CD4-positive, alpha-beta T cell treated with Interleukin-15 for 4 hours (primary cell): Measurements from ENCODE around the gene GPX3.

ENCODE experiments used
- DNase-seq: peaks from one replicate; pipeline ENCODE4 v3.0.0-alpha.2; 2020; ENCODE audit warnings: low spot score

The GPX3 gene, protein sequence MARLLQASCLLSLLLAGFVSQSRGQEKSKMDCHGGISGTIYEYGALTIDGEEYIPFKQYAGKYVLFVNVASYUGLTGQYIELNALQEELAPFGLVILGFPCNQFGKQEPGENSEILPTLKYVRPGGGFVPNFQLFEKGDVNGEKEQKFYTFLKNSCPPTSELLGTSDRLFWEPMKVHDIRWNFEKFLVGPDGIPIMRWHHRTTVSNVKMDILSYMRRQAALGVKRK

DNA sequence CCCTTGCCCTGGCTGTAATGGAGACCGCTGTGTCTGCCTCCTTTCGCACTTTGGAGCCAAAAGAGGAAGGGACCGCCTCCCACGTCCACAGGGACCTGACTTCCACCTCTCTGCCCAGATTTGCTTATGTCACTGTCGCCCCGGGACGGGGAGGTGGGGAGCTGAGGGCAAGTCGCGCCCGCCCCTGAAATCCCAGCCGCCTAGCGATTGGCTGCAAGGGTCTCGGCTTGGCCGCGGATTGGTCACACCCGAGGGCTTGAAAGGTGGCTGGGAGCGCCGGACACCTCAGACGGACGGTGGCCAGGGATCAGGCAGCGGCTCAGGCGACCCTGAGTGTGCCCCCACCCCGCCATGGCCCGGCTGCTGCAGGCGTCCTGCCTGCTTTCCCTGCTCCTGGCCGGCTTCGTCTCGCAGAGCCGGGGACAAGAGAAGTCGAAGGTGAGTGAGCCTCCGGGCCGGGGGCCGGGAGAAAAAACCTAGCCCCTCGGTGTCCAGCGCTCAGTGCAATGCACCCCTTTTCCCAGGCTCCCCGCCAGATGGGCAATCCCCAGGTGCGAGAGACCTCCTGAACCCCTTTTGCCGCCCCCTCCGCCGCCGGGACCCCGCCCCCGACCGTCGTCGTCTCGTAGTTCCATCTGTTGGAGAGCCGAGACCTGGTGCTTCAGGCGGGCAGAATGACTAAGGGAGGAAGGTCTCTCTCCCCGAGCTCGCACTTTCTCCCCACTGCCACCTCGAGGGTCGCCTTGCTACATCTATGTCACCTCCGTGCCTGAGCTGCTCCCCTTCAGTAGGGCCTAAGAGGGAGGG lies at the start of gene GPX3:
TSS of gene GPX3 (plus strand) at position 288 of the 807 bp plus-strand sequence. CDS start at position 352, 64 bp downstream.
- DNase-seq = peak; percentile 26

DNA sequence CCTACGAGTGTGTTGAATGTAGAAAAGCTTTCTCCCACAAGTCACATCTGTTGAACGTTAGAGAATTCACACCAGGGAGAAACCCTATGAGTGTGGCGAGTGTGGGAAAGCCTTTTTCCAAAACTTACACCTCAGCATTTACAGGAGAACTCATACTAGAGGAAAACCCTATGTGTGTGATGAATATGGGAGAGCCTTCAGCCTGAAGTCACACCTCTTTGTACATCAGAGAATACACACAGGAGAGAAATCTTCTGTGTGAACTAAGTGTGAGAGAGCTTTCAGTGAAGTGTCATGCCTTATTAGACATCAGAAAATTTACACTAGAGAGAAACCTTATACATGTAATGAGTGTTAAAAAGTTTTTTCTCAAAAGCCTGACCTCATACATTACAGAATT lies 41.8 kb upstream of the GPX3 start:
- no peak for DNase-seq

DNA sequence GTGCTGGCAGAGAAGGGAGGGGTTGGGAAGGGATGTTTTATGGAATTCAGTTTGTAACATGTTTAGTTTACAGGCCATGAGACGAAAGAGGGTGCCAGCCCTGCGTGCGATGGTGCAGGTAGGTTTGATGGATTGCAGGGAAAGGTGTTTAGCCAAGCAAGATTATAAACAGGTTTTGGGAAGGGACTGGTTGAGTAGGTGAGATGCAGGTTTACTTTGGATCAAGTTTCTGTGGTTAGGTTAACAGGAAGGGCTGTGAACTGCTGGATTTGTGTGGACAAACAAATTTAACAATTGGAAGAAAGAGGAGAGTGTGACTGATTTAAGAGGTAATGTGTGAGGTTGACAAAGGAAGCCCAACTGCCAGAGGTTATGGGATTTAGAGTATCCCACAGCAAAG lies 32.6 kb upstream of the GPX3 start:
- no peak for DNase-seq

DNA sequence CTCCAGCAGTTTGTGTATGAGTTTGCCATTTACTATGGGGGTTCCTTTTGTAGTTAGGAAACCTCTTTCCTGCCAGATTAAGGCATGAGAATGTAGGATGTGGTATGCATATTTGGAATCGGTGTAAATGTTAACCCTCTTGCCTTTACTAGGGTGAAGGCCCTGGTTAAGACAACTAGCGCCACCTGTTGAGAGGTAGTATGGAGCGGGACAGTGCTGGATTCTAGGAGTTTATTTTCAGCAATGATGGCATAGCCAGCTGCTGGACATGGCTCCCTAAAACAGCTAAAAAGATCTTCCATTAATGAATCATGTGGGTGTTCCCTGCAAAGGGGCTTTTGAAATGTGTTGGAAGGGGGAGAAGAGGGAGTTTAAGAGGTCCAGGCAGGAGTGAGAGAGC lies 30.7 kb upstream of the GPX3 start:
- no peak for DNase-seq

DNA sequence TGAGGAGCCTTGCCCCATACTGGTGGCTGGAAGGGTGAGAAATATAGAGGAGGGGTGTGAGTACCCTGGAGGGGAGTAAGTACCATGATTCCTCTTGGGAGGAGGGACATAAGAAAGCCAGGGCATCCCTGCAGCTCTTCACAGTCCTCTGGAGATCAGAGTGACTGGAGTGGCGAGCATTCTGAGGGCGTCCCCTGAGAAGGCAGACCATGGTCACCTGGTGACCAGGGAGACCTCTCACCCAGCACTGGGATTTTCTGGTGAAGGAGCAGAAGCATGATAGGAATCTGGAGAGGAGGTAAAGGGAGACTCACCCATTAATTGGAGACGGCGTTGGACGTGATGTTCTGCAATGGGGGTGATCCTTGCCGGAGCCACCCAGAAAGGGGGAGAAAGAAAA lies 27.7 kb upstream of the GPX3 start:
- no peak for DNase-seq

DNA sequence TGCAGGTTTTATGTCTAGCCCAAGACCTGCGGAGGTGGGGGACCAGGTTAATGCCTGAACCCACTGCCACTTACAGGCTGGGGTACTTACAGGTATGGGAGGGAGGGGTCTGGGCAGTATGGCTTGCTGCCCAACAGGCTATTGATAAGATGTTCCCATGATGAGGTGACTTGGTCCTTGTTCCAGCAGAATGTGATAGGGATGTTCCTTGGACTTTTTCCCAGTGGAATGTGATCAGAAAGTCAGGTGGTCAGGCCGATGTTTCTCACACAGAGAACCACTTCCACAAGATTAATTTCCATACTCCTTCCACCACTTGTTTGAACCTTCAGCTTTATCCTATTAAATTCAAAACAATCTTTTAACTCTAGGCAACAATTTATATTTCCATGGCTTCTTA lies 27.0 kb upstream of the GPX3 start:
- DNase-seq = no peak

DNA sequence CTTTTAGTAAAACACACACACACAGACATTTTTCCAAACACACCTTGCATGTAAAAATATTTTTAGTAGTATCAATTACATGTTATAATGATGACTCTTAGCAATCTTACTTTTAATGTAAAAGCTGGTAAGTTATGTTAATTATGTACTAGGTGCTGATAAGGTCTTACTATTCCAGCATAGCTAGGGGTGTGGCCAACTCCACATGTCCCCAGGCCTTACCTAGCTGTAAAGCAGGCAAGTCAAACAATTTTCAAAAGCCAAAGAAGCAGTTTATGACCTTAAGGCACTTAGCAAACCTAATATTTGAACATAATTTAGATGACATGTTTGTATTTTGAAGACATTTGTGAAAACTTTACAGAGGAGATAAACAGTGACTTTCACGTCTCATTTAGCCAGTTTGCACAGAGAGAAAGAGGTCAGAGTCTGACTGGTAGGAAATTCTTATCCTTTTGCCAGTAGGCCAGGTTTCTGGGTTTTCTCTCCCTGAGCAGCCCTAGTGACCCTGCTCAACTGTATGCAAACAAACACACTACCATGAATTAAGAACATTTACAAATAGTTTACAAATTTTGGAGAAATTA lies 26.5 kb upstream of the GPX3 start:
- no peak for DNase-seq

DNA sequence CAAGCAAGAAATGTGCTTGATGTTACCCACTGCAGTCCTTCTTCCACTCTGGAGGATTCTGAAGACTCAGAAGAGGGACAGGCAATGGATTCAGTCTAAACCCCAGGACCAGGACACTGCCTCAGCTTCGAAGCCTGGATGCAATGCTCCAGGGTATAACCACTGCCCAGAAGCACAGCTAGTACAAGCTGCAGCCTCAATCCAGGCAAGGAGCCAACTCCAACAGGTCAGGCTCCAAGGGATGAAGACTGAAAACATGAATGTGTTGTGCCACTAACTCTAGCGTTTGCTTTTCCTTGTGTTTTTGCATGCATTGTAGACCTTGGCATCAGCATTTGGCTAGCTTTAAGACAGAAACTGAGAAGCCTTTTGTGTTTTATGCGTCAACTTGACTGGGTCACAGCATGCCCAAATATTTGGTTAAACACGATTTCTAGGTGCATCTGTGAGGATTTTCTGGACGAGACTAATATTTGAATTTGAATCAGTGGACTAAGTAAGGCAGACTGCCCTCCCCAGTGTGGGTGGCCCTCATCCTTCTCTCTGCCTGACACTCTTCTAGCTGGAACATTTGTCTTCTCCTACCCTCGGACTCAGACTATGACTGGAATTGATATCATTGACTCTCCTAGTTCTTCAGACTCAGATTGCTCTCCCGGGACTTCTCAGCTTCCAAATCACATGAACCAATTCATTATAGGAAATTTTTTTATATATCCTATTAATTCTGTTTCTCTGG lies 20.5 kb upstream of the GPX3 start:
- DNase-seq = no peak

- DNase-seq = no peak
Measured at GRCh38 chr5:151001436-151001835, 19.0 kb upstream of the GPX3 start.

GRCh38 chr5:151002250-151002649 lies 18.1 kb upstream of the GPX3 start:
- DNase-seq = no peak

GRCh38 chr5:151002681-151003502 lies 17.5 kb upstream of the GPX3 start:
- DNase-seq = no peak

GRCh38 chr5:151003503-151003860 lies 16.9 kb upstream of the GPX3 start:
- no peak for DNase-seq

GRCh38 chr5:151004499-151004898 lies 15.9 kb upstream of the GPX3 start:
- DNase-seq = no peak

DNA sequence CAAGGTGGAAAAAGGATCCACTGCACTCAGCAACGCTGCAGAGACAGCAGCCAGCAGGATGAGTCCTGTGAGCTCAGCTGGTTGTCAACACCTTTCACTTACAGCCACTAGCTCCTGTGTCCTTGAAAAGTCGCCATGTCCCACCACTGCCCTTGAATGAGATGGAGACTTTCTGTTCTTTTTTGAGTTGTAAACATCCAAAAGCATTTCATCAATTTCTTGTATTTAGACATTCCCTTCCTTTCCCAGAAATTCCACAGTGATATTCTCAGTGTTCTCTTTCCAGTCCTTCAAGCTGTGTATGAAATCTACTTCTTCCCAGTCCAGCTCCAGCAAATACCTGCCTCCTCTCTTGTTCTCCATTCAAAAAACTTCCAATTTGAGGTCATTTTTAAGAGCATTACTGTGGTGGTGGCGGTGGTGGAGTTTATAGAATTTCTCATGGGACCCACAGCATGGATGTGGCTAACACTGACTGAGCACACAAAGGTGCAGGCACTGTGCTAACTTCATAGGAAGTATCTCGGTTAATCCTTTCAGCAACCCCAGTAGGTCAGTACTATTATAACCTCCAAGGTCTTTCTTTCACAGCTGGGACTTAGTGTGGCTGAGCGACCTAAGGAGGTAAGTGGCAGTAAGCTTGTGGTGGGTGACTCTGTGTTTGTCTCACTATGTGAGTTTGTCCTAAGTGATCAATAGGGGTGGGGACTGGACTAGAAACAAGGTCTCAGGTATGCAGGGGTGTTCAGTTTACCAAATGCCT lies 15.0 kb upstream of the GPX3 start:
- no peak for DNase-seq

- no peak for DNase-seq
Measured at GRCh38 chr5:151005950-151006576, 14.3 kb upstream of the GPX3 start.

- no peak for DNase-seq
Measured at GRCh38 chr5:151006704-151007334, 13.6 kb upstream of the GPX3 start.

DNA sequence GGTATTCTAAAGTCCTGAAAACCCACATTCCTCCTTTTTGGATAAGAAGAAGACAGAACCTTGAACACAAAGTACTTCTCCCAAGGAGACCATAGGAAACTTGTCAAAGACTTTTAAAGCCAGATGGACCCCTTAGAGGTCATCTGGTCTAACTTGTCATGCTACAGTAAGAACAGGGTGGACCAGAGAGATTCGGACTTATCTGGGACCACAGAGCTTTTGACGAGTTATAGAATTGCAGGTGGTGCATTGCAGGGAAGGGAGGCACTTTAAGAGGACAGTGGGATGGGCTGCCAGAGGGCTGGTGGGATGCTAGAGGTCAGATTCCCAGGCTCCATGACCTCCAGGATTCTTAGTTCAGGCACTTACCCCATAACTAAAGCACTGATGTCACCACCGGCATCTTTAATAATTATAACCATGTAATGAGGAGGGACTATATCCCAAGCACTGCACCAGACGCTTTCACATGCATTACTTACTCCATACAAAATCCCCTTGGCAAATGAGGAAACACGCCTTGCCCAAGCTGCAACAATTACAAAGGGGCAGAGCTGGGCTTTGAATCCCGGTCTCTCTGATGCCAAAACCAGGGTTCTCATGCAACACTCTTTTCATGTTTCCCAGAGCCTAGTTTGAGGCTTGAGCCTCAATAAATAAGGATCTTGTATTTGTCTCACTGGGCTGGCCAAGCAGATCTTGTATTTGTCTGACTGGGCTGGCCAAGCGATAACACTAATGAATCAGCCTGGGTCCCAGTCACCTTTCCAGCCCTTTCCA lies 12.8 kb upstream of the GPX3 start:
- no peak for DNase-seq

GRCh38 chr5:151008210-151008491 lies 12.2 kb upstream of the GPX3 start:
- DNase-seq = no peak

DNA sequence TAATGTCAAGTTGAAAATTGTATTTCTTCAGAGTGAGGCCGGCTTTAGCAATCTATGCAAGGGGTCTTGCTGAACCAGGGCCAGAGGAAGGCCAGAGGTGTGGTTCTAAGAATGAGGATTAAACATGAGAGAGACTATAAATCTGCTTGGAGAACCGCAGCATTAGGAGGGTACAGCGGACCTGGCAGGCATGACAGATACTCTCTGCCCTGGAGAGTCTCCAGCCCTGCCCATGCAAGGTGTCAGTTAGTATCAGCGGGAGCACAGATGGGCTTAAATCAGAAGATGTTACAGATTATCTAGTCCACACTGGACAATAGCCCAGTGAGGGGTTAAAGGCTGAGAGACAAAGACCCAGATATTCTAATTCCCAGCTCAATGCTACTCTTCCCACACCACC lies 11.5 kb upstream of the GPX3 start:
- no peak for DNase-seq

DNA sequence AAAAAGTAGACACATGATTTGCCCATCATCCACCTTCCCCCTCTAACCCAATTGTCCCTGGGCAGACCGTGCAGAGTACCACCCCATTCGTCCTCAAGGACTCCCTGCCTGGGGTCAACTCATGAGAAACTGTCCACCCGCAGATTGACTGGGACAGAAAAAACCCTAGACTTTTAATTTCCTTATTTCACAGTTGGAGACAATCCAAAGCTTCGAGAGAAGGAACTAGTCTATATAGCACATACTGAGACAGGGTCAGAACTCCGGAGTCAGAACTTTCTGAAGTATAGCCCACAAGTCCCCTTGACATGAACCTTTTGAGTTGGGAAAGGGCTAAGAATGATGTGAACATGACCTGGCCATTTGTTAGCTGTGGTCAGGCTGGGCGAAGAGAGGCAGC lies 7.5 kb upstream of the GPX3 start:
- no peak for DNase-seq
